HepG2 (cell line): Measurements from ENCODE around the gene CHI3L1. TPM values are rescaled to one million over a fixed set of nuclear protein-coding genes. Genes with fewer than 3 reads are reported as not detected.

Experiments used
- ATAC-seq: fragments of 200-7000 bp; cut with Tn5 transposase; 3 replicates; pipeline ENCODE4 v1.9.1; 2020; ENCODE audit warnings: mild to moderate bottlenecking, moderate library complexity
- BruUV-seq: library from RNA; stranded (reverse); fragments of 400-500 nt; replicated peaks from 2 replicates; lab custom pipeline; 2021; lab: Mats Ljungman, UMichigan
- CTCF ChIA-PET: fragments of 300-600 bp; formaldehyde crosslinking; extraction: SDS; loops from one replicate; lab custom pipeline; 2021; ENCODE audit warnings: low total read pairs, inconsistent platforms, low intra/inter-chr PET ratio; lab: Yijun Ruan, JAX
- POLR2A ChIA-PET: fragments of 350-600 bp; sonication (Branson Sonifier 250); formaldehyde crosslinking; loops from one replicate; lab custom pipeline; 2020; ENCODE audit warnings: antibody characterized with exemption, inconsistent platforms; lab: Yijun Ruan, JAX
- DNase-seq: peaks from one replicate; pipeline ENCODE4 v3.0.0-alpha.2; 2015; ENCODE audit warnings: low spot score
- FAIRE-seq: peaks from 3 replicates; lab custom pipeline; 2011; peaks lifted over from hg19 to GRCh38; lab: Jason Lieb, UNC
- H2AFZ ChIP-seq: one replicate; pipeline ENCODE4 v1.6.1; 2011; ENCODE audit warnings: low read length, inconsistent platforms
- H3K27ac ChIP-seq: fragments of 300-600 bp; 3 replicates; pipeline ENCODE4 v1.8.0; 2011; ENCODE audit warnings: mixed run types, mild to moderate bottlenecking, mixed read lengths, low read length, inconsistent platforms; ENCODE audit not compliant: insufficient read depth; ENCODE audit errors: extremely low read length
- H3K27me3 ChIP-seq, 2 experiments: fragments of 200-600 bp in 1 of 2; 2 replicates in 1 of 2; 3 replicates in 1 of 2; pipeline versions ENCODE4 v1.6.0 to v1.8.0; 2011; ENCODE audit warnings: low read length in 2 of 2, mild to moderate bottlenecking in 2 of 2, moderate library complexity in 2 of 2, inconsistent platforms in 1 of 2; ENCODE audit not compliant: insufficient read depth in 2 of 2, control insufficient read depth in 1 of 2
- H3K36me3 ChIP-seq, 2 experiments: fragments of 200-600 bp in 1 of 2; replicated peaks in 1 of 2; 2 replicates in 1 of 2; 3 replicates in 1 of 2; pipeline versions ENCODE4 v1.5.1 to v1.8.0; 2011; ENCODE audit warnings: low read length in 2 of 2, inconsistent platforms in 1 of 2; ENCODE audit not compliant: insufficient read depth in 2 of 2, control insufficient read depth in 1 of 2
- H3K4me1 ChIP-seq: 2 replicates; pipeline ENCODE4 v1.5.1; 2012; ENCODE audit warnings: low read length, inconsistent platforms; ENCODE audit not compliant: insufficient read depth
- H3K4me2 ChIP-seq: 2 replicates; pipeline ENCODE4 v1.6.0; 2011; ENCODE audit warnings: low read depth, low read length, inconsistent platforms
- H3K4me3 ChIP-seq, 3 experiments: fragments of 200-600 bp in 1 of 3; sonication (generic), shearing (Covaris generic) in 1 of 3; replicated peaks in 1 of 3; 2 replicates each; pipeline ENCODE4 v1.5.1; 2011 to 2016; ENCODE audit warnings: low read length in 3 of 3, inconsistent platforms in 2 of 3, low read depth in 2 of 3, mild to moderate bottlenecking in 2 of 3, control low read depth in 1 of 3, mixed read lengths in 1 of 3; ENCODE audit not compliant: insufficient read depth in 1 of 3
- H3K79me2 ChIP-seq: one replicate; pipeline ENCODE4 v1.6.1; 2011; ENCODE audit warnings: low read length, inconsistent platforms; ENCODE audit not compliant: insufficient read depth
- H3K9ac ChIP-seq: 2 replicates; pipeline ENCODE4 v1.6.0; 2011; ENCODE audit warnings: mild to moderate bottlenecking, low read depth, low read length, inconsistent platforms; ENCODE audit not compliant: insufficient read depth
- H3K9me3 ChIP-seq: 2 replicates; pipeline ENCODE4 v1.5.1; 2012; ENCODE audit warnings: mild to moderate bottlenecking, low read length
- H4K20me1 ChIP-seq: 2 replicates; pipeline ENCODE4 v1.6.0; 2011; ENCODE audit warnings: inconsistent platforms, mild to moderate bottlenecking, low read length, moderate library complexity; ENCODE audit not compliant: insufficient read depth
- KLF16 ChIP-seq, 2 experiments: sonication (generic) in 1 of 2; formaldehyde crosslinking in 1 of 2; IDR thresholded peaks; 2 replicates each; pipeline versions ENCODE4 v1.6.1 to v1.8.0; 2016 to 2023; ENCODE audit warnings: missing genetic modification reagents in 2 of 2, missing compliant biosample characterization in 1 of 2
- THAP11 ChIP-seq: IDR thresholded peaks from 2 replicates; pipeline ENCODE4 v1.6.1; 2016; ENCODE audit warnings: missing biosample characterization, missing genetic modification reagents
- ZNF496 ChIP-seq: sonication (generic); formaldehyde crosslinking; IDR thresholded peaks from 2 replicates; pipeline ENCODE4 v1.8.1; 2023; ENCODE audit warnings: mild to moderate bottlenecking, moderate library complexity, missing genetic modification reagents; ENCODE audit not compliant: insufficient replicate concordance
- ZNF790 ChIP-seq: sonication (generic); formaldehyde crosslinking; IDR thresholded peaks from 2 replicates; pipeline ENCODE4 v1.8.0; 2022; ENCODE audit warnings: missing genetic modification reagents, mild to moderate bottlenecking, borderline replicate concordance
- WGBS: methylation state at CpG from one replicate; pipeline ENCODE4 v1.1.6; 2017; ENCODE audit warnings: low lambda C conversion rate; 5-methylcytosine and 5-hydroxymethylcytosine counted together
- in situ Hi-C: cut with HindIII; loops from 2 replicates; pipeline ENCODE4 v1.10.0; 2017; ENCODE audit warnings: low pct_unique_long_range_greater_than_20kb; ENCODE audit not compliant: extremely low pct_ligation_motif_present
- intact Hi-C: fragments of 100-400 bp; cut with micrococcal nuclease; formaldehyde crosslinking; loops from one replicate; pipeline ENCODE4 v1.10.0; 2022; ENCODE audit not compliant: unreplicated experiment
- polyA plus RNA-seq, 8 experiments: library from polyadenylated mRNA; depleted of rRNA in 3 of 8; stranded (reverse) in 7 of 8; unstranded in 1 of 8; fragments of >200 nt; fragmentation: Illumina TruSeq in 4 of 8; extraction: Trizol in 4 of 8; gene quantifications; 2 replicates each; pipeline versions ENCODE4 v1.2.1 to v1.2.3, GENCODE V29; 2011 to 2016; ENCODE audit warnings: low read depth in 4 of 8, missing spikeins in 1 of 8, mixed read lengths in 1 of 8; ENCODE audit not compliant: insufficient read depth in 1 of 8
- total RNA-seq, 5 experiments: library from RNA; depleted of rRNA; stranded (reverse); fragments of >200 nt; fragmentation: Illumina TruSeq; extraction: Trizol; gene quantifications; 2 replicates each; pipeline ENCODE4 v1.2.3, GENCODE V29; 2016; ENCODE audit warnings: low read depth in 1 of 5
- TF ChIP-seq, protein P1 (sequence below): sonication (generic); formaldehyde crosslinking; IDR thresholded peaks from 2 replicates; pipeline ENCODE4 v1.8.1; 2023; ENCODE audit warnings: missing genetic modification reagents, inconsistent platforms, borderline replicate concordance

Gene CHI3L1
- total and polyA plus RNA-seq, 2 of the 13 experiments (the other 11 are each of a cell fraction or from before 2014, with no cell fraction given) = 0.09 to 0.13 TPM

GRCh38 chr1:203135636-203136305 is 50.7 kb downstream of the CHI3L1 start:
- no peaks in the 10 kb centered on the region for H3K9me3 ChIP-seq
- H4K20me1 ChIP-seq = no peaks in the 10 kb centered on the region
- in situ Hi-C loops (no loop called here), intact Hi-C loops (no loop called here)
- no TSS peak for BruUV-seq
- TF ChIP-seq ZNF790 (CRISPR knock-in tag) (no peak), ZNF496 (no peak), KLF16 (CRISPR knock-in tag; IDR thresholded peaks at IDR 0.05) (no peak), THAP11 (CRISPR knock-in tag) (no peak)
- TF ChIP-seq, protein P1, sequence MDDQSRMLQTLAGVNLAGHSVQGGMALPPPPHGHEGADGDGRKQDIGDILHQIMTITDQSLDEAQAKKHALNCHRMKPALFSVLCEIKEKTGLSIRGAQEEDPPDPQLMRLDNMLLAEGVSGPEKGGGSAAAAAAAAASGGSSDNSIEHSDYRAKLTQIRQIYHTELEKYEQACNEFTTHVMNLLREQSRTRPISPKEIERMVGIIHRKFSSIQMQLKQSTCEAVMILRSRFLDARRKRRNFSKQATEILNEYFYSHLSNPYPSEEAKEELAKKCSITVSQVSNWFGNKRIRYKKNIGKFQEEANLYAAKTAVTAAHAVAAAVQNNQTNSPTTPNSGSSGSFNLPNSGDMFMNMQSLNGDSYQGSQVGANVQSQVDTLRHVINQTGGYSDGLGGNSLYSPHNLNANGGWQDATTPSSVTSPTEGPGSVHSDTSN (CRISPR knock-in tag) = no peak
- no peak overlapping the region for H2AFZ ChIP-seq
- peaks cover 0 to 3% of the 10 kb centered on the region in 2 experiments; a peak in 3 of 5 replicates for H3K27me3 ChIP-seq
- no peak overlapping the region for H3K27ac ChIP-seq
- ATAC-seq (no peak), DNase-seq (no peak), FAIRE-seq (no peak)
- no peaks in the 10 kb centered on the region for H3K79me2 ChIP-seq
- H3K4me3 ChIP-seq = no peak overlapping the region
- H3K4me2 ChIP-seq = no peak overlapping the region
- no peaks in the 10 kb centered on the region for H3K4me1 ChIP-seq
- WGBS = 16% methylated on average over 8 of the region's 8 CpGs
- no peaks in the 10 kb centered on the region for H3K36me3 ChIP-seq
- CTCF ChIA-PET = no interaction called here
- POLR2A ChIA-PET = no interaction called here
- no peak overlapping the region for H3K9ac ChIP-seq
